GM19099 (cell line): ENCODE data around the gene OBSCN.

Experiments
- POLR2A ChIP-seq: IDR thresholded peaks from 3 replicates; pipeline ENCODE4 v1.6.1; 2011; ENCODE audit warnings: low read depth; ENCODE audit not compliant: insufficient read length; ENCODE audit errors: extremely low read depth

The OBSCN gene

DNA sequence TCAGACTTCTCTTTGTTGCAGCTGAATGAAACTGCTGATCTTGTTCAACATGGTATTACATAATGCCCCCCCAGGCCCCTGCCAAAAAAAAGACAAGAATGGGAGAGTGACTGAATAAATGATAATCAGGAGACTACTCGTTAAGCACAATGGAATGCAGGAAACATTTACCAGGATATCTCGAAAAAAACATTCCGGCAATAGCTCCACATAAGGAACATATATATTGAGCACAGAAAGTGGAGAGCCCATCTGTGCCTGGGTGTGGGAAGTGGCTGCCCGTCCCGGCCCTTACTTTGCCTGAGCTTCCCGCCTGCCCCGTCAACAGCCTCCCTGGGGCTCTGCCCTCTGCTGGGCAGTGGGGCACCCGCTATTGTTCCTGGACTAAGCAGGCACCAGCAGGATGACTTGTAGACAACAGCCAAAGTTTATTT is 185.4 kb downstream of the OBSCN start:
- TF ChIP-seq POLR2A, result no peak

DNA sequence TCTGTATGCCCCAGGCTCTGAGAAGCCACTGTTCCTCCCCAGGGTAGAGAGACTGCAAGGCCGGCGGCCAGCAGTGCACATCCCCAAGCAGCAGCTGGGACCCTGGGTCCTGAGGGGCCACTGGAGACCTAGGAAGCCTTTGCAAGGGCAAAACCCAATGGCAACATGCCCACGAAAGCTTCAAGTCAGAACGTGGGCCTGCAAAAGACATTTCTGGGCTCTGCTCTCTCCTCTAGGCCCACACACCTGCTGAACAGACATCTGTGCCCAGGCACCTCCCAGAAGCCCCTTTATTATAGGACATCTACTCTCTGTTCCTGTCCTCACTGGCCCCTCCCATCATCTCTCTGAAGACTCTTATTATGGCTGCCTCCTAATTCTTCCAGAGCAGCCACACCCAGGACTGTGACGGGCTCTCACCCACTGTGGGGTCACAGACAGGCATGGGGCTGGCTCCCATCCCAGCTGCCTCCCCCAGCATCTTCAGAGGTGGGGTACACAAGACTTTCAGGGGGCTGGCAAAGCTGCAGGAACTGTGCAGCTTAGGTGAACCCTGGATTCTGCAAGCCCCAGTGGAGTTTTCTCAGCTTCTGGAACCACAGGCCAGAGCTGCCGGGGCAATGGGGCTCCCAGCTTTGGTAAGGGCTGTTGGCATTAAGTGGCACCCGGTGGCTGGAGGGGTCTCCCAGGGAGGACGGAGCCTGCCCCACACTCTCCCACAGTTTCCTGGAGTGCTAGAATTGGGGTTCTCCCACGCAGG is 186.1 kb downstream of the OBSCN start:
- TF ChIP-seq POLR2A, result no peak

DNA sequence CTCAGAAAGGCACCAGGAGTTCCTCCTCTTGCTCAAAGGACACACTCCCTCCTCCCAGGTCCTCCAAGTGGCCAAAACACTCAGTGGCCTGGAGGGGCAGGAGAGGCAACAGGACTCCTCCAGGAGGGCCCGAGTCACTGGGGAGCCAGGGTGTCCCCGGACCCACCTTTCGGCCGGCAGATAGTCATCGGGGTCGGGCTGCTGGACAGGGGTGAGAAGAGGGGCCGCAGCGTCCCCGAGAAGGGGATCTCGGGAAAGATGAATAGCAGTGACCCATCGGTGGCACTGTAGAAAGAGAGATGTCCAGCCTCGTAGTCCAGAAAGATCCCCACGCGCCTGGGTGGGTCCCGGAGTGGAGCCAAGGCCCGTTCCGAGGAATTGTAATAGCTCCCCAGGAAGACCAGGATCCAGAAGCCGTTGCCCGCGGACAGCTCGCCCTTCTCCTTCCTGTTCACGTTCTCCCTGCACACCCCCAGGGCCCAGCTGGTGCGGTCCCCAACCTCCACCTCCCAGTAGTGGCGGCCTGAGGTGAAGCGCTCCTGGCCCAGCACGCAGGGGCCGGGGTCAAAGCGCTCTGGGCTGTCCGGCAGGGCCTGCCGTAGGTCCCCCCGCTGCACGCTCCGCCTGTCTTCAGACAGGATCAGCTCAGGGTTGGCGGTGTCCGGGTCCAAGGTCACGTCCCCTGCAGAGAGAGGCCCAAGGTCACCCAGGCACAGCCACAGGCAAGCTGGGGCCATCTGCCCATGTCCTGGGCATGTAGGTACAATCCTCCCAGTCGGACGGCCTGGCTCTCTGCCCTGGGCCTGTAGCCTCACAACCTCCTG is 186.9 kb downstream of the OBSCN start:
- no peak for TF ChIP-seq POLR2A

DNA sequence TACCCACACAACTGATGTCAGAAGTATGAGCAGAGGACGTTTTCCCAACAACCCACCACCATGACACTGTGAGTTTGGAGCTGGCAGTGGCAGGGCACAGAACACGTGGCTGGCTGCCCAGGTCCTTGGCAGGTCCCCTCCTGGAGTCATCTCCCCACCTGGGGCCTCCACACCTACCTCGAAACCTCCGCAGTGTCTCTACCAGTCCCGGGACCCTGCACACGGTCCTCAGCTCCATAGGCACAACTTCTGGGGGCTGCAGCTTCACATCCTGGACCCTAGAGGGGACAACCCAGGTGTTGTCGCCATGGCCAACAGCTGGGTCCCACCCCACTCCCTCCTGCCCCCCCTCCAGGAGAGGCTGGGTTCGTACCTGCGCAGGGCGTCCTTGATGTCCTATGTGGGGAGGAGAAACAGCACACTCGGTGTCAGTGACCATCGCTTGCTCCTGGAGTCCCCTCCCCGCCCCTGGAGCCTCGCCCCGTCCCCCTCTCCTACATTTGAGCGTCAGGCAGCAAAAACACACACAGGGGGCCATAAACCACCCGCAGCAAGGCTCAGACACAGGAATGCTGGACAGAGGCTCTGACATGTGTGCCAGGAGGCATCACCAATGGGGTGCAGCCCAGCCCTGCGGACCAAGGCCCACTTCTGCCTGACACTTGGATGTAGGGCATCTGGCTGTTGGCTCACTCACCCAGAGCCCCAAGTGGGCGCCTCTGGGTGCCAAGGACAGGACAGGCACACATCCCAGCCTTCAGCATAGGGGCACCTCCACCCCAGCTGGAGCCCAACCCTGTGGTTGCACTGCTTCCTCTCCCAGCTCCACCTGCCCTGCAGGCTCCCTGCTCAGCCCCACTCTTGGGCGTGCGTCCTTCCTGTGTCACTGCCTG is 189.2 kb downstream of the OBSCN start:
- no peak for TF ChIP-seq POLR2A

DNA sequence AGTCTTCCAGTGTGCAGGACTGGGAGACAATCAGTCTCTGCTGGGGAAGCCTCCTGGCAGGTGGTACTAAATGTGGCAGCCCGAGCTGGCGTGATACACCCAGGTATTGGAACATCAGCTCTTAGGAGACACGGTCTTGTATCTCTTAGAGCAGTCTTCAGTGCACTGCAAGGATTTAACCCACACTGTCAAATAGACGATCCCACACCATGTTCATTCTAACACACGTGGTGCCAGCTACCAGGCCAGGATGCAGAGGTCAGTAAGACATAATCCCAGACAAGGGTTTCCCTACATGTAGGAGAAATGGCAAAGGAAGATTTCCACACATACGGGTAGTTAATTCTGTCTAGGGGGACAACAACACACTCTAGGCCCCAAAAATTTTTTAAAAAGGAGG is 190.1 kb downstream of the OBSCN start:
- TF ChIP-seq POLR2A, result no peak

- no peak for TF ChIP-seq POLR2A
These were observed 191.1 kb downstream of the OBSCN start for GRCh38 chr1:228398741-228399461.

GRCh38 chr1:228399531-228400236 is 191.8 kb downstream of the OBSCN start:
- no peak for TF ChIP-seq POLR2A

- no peak for TF ChIP-seq POLR2A
These were observed 192.4 kb downstream of the OBSCN start for GRCh38 chr1:228400237-228400651.

- no peak for TF ChIP-seq POLR2A
These were observed 193.0 kb downstream of the OBSCN start for GRCh38 chr1:228400692-228401454.

GRCh38 chr1:228401782-228402640 is 194.2 kb downstream of the OBSCN start:
- TF ChIP-seq POLR2A, result no peak

- TF ChIP-seq POLR2A, result no peak
These were observed 194.8 kb downstream of the OBSCN start for GRCh38 chr1:228402641-228403025.

GRCh38 chr1:228403231-228403631 is 195.4 kb downstream of the OBSCN start:
- no peak for TF ChIP-seq POLR2A
